ENCODE data around the gene ACSL6.

ACSL6 gene

GRCh38 chr5:131950706-131951105 is 60.8 kb downstream of the ACSL6 start:
- no peak overlapping the region for H3K4me3 ChIP-seq (ENCODE audit: control insufficient read depth, low read depth, low read length)
- no peak for DNase-seq (ENCODE audit: low read depth)
- no peak for TF ChIP-seq CTCF (conservative IDR thresholded peaks at IDR 0.05; ENCODE audit: control insufficient read depth, insufficient read depth, low read depth, low read length)

- H3K4me3 ChIP-seq (ENCODE audit: control insufficient read depth, low read depth, low read length) = no peak overlapping the region
- DNase-seq (ENCODE audit: low read depth) = no peak
- no peak for TF ChIP-seq CTCF (conservative IDR thresholded peaks at IDR 0.05; ENCODE audit: control insufficient read depth, insufficient read depth, low read depth, low read length)
Observed at GRCh38 chr5:131947445-131947844, 64.0 kb downstream of the ACSL6 start.

- TF ChIP-seq CTCF (conservative IDR thresholded peaks at IDR 0.05; ENCODE audit: control insufficient read depth, insufficient read depth, low read depth, low read length) = no peak
- DNase-seq (ENCODE audit: low read depth) = no peak
- H3K4me3 ChIP-seq (ENCODE audit: control insufficient read depth, low read depth, low read length) = no peak within 1 kb of the TSS
Observed at GRCh38 chr5:131945551-131946168, 65.8 kb downstream of the ACSL6 start, which contains the start of gene MEIKIN. Gene MEIKIN (minus strand): TSS chr5:131945663. CDS start chr5:131945505, 158 bp downstream.

- no peak for DNase-seq (ENCODE audit: low read depth)
- no peak overlapping the region for H3K4me3 ChIP-seq (ENCODE audit: control insufficient read depth, low read depth, low read length)
- TF ChIP-seq CTCF (conservative IDR thresholded peaks at IDR 0.05; ENCODE audit: control insufficient read depth, insufficient read depth, low read depth, low read length) = no peak
Observed at GRCh38 chr5:131944702-131945550, 66.5 kb downstream of the ACSL6 start.

GRCh38 chr5:131943916-131944315 is 67.5 kb downstream of the ACSL6 start:
- DNase-seq (ENCODE audit: low read depth) = no peak
- no peak for TF ChIP-seq CTCF (conservative IDR thresholded peaks at IDR 0.05; ENCODE audit: control insufficient read depth, insufficient read depth, low read depth, low read length)
- H3K4me3 ChIP-seq (ENCODE audit: control insufficient read depth, low read depth, low read length) = no peak overlapping the region

GRCh38 chr5:131942016-131942415 is 69.4 kb downstream of the ACSL6 start:
- TF ChIP-seq CTCF (conservative IDR thresholded peaks at IDR 0.05; ENCODE audit: control insufficient read depth, insufficient read depth, low read depth, low read length) = no peak
- H3K4me3 ChIP-seq (ENCODE audit: control insufficient read depth, low read depth, low read length) = no peak overlapping the region
- DNase-seq (ENCODE audit: low read depth) = no peak

Measured in fibroblast of mammary gland (primary cell).